Measurements from ENCODE around the gene AGPS. TPM values are rescaled to one million over a fixed set of nuclear protein-coding genes. Genes with fewer than 3 reads are reported as not detected.
"Not testable (repeated sequence)": the region's sequence is repeated elsewhere in the genome, so short reads cannot be mapped to it uniquely, and the experiment has no call there.

Gene AGPS
- total and polyA plus RNA-seq, 8 donors = 25.0 to 50.2 (median 30.1) TPM

DNA sequence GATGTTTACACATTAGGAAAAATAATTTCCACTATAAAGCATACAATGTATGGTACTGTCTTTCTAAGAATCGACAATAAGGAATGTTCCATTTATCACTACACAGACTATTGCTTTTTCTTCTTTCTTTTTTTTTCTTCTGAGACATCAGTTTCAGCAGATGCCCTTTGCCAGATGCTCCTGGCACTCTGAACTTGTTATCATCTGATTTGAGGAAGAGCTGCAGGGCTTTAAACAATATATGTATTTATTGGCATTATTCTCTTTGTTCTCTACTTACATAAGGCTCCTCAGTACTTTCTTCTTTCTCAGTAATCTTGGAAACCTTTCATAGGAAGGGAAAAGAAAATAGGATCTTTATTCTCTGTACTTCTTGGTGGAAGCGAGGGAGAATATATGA, 45.0 kb upstream of the AGPS start:
- intact Hi-C loops (cut with DNase I) = loop anchor here in 1 of 2 donors (10.0 kb wide), 1 partner anchor 257 kb away; no protein-coding TSS in a partner anchor
- Histone ChIP-seq H3K36me3 (no peaks in the 10 kb centered on the region), H3K27me3 (no peaks in the 10 kb centered on the region), H3K27ac (no peak overlapping the region), H3K9me3 (no peaks in the 10 kb centered on the region), H3K4me3 (no peak overlapping the region), H3K4me1 (peaks cover 8 to 9% of the 10 kb centered on the region in 2 donors)
- DNase-seq (no peak), ATAC-seq (no peak)
- TF ChIP-seq, protein P1, sequence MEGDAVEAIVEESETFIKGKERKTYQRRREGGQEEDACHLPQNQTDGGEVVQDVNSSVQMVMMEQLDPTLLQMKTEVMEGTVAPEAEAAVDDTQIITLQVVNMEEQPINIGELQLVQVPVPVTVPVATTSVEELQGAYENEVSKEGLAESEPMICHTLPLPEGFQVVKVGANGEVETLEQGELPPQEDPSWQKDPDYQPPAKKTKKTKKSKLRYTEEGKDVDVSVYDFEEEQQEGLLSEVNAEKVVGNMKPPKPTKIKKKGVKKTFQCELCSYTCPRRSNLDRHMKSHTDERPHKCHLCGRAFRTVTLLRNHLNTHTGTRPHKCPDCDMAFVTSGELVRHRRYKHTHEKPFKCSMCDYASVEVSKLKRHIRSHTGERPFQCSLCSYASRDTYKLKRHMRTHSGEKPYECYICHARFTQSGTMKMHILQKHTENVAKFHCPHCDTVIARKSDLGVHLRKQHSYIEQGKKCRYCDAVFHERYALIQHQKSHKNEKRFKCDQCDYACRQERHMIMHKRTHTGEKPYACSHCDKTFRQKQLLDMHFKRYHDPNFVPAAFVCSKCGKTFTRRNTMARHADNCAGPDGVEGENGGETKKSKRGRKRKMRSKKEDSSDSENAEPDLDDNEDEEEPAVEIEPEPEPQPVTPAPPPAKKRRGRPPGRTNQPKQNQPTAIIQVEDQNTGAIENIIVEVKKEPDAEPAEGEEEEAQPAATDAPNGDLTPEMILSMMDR (IDR thresholded peaks at IDR 0.05) = no peak

DNA sequence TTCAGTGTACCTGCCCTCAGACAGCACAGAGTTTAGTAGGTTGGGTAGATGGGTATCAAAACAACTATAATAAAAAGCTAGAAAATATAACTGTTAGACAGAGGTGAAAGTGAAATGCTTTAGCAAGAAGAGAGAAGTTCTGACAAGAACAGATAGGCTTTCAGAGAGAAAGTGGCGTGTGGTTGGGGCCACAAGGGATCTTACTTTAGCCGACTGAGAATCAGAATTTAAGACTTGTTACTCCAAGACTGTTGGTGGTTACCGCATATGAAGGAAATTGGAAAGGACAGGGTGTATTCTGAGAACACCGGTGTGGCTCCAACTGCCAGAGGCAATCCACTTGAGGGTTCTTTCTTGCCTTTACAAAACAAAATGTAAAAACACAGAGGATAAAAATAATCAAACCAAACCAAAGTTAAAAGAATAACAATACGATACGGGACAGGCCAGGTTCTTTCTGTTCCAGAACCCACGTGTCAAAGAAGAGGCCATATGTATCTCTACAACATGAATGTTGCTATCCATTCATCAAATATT, 44.4 kb upstream of the AGPS start:
- Histone ChIP-seq H3K36me3 (no peaks in the 10 kb centered on the region), H3K4me1 (peaks cover 8 to 15% of the 10 kb centered on the region in 2 donors), H3K9me3 (no peaks in the 10 kb centered on the region), H3K27ac (no peak overlapping the region), H3K4me3 (no peak overlapping the region), H3K27me3 (no peaks in the 10 kb centered on the region)
- no peak for ATAC-seq
- TF ChIP-seq, protein P1 (IDR thresholded peaks at IDR 0.05) = no peak
- DNase-seq = no peak
- intact Hi-C loops (cut with DNase I) = loop anchor here in 1 of 2 donors (10.0 kb wide), 1 partner anchor 257 kb away; no protein-coding TSS in a partner anchor

DNA sequence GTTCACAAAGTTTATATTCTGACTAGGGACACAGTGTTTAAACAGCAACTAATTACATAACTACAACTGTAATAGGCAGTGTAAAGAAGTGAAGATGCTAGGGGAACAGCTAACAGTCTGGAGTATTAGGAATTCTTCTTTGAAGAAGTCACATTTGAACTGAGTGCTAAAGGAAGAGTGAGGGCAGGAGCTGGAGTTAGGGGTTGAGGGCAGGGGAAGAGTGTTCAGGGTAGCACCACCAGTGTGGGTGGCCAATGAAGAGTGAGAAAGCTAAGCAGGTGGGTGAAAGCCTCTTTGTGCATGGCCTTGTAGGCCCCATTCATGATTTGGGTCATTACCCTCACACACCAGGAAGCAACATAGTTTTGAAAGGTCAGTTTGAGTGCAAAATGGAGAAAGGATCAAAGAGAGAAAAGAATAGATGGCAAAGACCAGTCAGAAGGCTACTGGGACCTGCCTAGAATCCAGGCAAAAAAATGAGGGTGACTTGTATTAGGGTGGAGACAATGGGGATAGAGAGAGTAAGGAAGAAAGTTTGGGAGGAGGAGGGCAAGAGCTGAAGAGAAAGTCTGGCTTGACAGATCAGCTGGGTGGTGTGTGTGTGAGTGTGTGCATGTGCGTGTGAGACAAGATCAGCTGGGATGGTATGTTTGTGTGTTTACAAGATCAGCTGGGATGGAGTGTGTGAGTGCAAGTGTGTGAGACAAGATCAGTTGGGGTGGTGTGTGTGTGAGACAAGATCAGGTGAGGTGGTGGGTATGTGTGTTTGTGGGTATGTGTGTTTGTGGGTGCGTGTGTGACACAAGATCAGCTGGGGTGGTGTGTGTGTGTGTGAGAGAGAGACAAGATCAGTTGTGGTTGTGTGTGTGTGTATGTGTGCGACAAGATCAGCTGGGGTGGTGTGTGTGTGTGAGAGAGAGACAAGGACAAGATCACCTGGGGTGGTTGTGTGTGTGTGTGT, 43.6 kb upstream of the AGPS start:
- H3K4me3 ChIP-seq = no peak overlapping the region
- intact Hi-C loops (cut with DNase I) = loop anchor here in 1 of 2 donors (10.0 kb wide), 1 partner anchor 256 kb away; no protein-coding TSS in a partner anchor
- no peaks in the 10 kb centered on the region for H3K9me3 ChIP-seq
- no peaks in the 10 kb centered on the region for H3K36me3 ChIP-seq
- DNase-seq (no peak), ATAC-seq (no peak)
- TF ChIP-seq, protein P1 (IDR thresholded peaks at IDR 0.05) = no peak
- H3K4me1 ChIP-seq = peaks cover 8 to 19% of the 10 kb centered on the region in 2 donors
- H3K27ac ChIP-seq = no peak overlapping the region
- H3K27me3 ChIP-seq = no peaks in the 10 kb centered on the region

DNA sequence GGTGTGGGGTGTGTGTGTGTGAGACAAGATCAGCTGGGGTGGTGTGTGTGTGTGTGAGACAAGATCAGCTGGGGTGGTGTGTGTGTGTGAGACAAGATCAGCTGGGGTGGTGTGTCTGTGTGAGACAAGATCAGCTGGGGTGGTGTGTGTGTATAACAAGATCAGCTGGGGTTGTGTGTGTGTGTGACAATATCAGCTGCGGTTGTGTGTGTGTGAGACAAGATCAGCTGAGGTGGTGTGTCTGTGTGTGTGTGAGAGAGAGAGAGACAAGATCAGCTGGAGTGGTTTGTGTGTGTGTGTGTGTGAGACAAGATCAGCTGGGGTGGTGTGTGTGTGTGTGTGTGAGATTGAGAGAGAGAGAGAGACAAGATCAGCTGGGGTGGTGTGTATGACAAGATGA, 41.9 kb upstream of the AGPS start:
- H3K27ac ChIP-seq; H3K4me3 ChIP-seq; H3K9me3 ChIP-seq; ATAC-seq; H3K27me3 ChIP-seq; intact Hi-C loops (cut with DNase I); H3K36me3 ChIP-seq; DNase-seq: not testable (repeated sequence)
- H3K4me1 ChIP-seq = peaks cover 8 to 19% of the 10 kb centered on the region in 2 donors

DNA sequence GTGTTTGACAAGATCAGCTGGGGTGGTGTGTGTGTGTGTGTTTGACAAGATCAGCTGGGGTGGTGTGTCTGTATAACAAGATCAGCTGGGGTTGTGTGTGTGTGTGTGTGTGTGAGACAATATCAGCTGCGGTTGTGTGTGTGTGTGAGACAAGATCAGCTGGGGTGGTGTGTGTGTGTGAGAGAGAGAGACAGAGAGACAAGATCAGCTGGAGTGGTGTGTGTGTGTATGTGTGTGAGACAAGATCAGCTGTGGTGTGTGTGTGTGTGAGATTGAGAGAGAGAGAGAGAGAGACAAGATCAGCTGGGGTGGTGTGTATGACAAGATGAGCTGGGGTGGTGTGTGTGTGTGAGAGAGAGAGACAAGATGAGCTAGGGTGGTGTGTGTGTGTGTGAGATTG, 41.5 kb upstream of the AGPS start:
- H3K9me3 ChIP-seq; DNase-seq; intact Hi-C loops (cut with DNase I); H3K36me3 ChIP-seq; H3K4me3 ChIP-seq; ATAC-seq; H3K27ac ChIP-seq; H3K27me3 ChIP-seq: not testable (repeated sequence)
- H3K4me1 ChIP-seq = peaks cover 8 to 19% of the 10 kb centered on the region in 2 donors

Data from left lung (tissue), 10 donors.